Lower leg skin (tissue), 3 donors: Measurements from ENCODE around the gene DOHH.

Source experiments
- CTCF ChIP-seq, 3 donors: fragments of 450-650 bp; IDR thresholded peaks; one replicate each; pipeline ENCODE4 v1.5.1; 2016; ENCODE audit warnings: antibody characterized with exemption in 3 of 3, mild to moderate bottlenecking in 3 of 3, moderate library complexity in 2 of 3
- POLR2A ChIP-seq, 2 donors: fragments of 450-650 bp; IDR thresholded peaks; one replicate each; pipeline ENCODE4 v1.6.1; 2016 to 2017; ENCODE audit warnings: antibody characterized with exemption in 2 of 2, mild to moderate bottlenecking in 1 of 2, moderate library complexity in 1 of 2

DNA sequence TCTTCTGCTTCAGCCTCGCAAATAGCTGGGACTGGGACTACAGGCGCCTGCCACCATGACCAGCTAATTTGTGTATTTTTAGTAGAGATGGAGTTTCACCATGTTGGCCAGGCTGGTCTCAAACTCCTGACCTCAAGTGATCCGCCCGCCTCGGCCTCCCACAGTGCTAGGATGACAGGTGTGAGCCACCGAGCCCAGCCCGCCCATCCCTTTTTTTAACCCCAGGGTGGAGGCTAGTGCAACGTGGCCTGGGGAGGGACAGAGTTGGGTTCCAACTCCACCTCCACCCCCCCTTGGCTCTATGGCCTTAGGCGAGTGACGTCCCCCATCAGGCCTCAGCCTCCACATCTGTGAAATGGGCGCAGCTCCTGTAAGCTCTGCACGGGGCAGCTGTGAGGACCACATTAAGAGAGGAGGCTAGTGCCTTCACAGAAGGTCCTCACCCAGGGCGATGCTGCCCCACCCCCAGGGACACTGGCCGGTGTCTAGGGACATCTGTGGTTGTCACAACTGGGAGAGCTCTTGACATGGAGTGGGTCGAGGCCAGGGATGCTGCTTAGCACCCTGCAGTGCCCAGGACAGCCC lies 57.9 kb downstream of the DOHH start:
- TF ChIP-seq POLR2A (IDR thresholded peaks at IDR 0.05) (no peak), CTCF (IDR thresholded peaks at IDR 0.05) (no peak)
